Endothelial cell of umbilical vein (primary cell): ENCODE measurements around the gene SFT2D3. TPM values are rescaled to one million over a fixed set of nuclear protein-coding genes. Genes with fewer than 3 reads are reported as not detected.

Experiments used
- BruUV-seq: library from RNA; stranded (reverse); fragments of 400-500 nt; replicated peaks from 2 replicates; lab custom pipeline; 2021; lab: Mats Ljungman, UMichigan
- CTCF ChIA-PET: fragments of 300-600, 350-600 bp; sonication (Branson Sonifier 250); formaldehyde crosslinking; loops from one replicate; lab custom pipeline; 2021; ENCODE audit warnings: antibody characterized with exemption, inconsistent platforms; lab: Charles Lee
- POLR2A ChIA-PET: fragments of 300-600, 350-600 bp; sonication (Branson Sonifier 250); formaldehyde crosslinking; loops from one replicate; lab custom pipeline; 2021; ENCODE audit warnings: antibody characterized with exemption, inconsistent platforms; lab: Charles Lee
- DNase-seq: peaks from one replicate; pipeline ENCODE4 v3.0.0-alpha.2; 2011; ENCODE audit warnings: low read depth, low spot score
- FAIRE-seq: peaks from 2 replicates; lab custom pipeline; 2011; peaks lifted over from hg19 to GRCh38; lab: Jason Lieb, UNC
- H2AFZ ChIP-seq: 2 replicates; pipeline ENCODE4 v1.6.0; 2012; ENCODE audit warnings: low read depth, low read length, control low read depth, inconsistent platforms
- H3K27ac ChIP-seq: 2 replicates; pipeline ENCODE4 v1.5.1; 2011; ENCODE audit warnings: low read depth, mild to moderate bottlenecking, control low read depth, low read length, moderate library complexity; ENCODE audit not compliant: insufficient read depth
- H3K27me3 ChIP-seq, 2 experiments: 2 replicates each; pipeline versions ENCODE4 v1.6.0 to v1.6.1; 2011; ENCODE audit warnings: low read length in 2 of 2, mixed read lengths in 1 of 2; ENCODE audit not compliant: control insufficient read depth in 2 of 2, insufficient read depth in 2 of 2
- H3K36me3 ChIP-seq, 2 experiments: 2 replicates in 1 of 2; 3 replicates in 1 of 2; pipeline ENCODE4 v1.5.1; 2011; ENCODE audit warnings: low read length in 2 of 2, mild to moderate bottlenecking in 1 of 2, moderate library complexity in 1 of 2; ENCODE audit not compliant: control insufficient read depth in 2 of 2, insufficient read depth in 2 of 2; ENCODE audit errors: extremely low read depth in 1 of 2
- H3K4me1 ChIP-seq: 3 replicates; pipeline ENCODE4 v1.5.1; 2011; ENCODE audit warnings: mild to moderate bottlenecking, low read length; ENCODE audit not compliant: control insufficient read depth, insufficient read depth; ENCODE audit errors: extremely low read depth
- H3K4me2 ChIP-seq: 2 replicates; pipeline ENCODE4 v1.6.1; 2011; ENCODE audit warnings: low read length, control low read depth, mixed read lengths; ENCODE audit not compliant: insufficient read depth
- H3K4me3 ChIP-seq, 3 experiments: fragments of 200-600 bp in 1 of 3; sonication (generic), shearing (Covaris generic) in 1 of 3; replicated peaks in 1 of 3; 2 replicates each; pipeline ENCODE4 v1.5.1; 2011 to 2016; ENCODE audit warnings: control low read depth in 3 of 3, low read length in 3 of 3, mild to moderate bottlenecking in 2 of 3, inconsistent platforms in 1 of 3, low read depth in 1 of 3, moderate library complexity in 1 of 3; ENCODE audit not compliant: insufficient read depth in 1 of 3
- H3K79me2 ChIP-seq: 2 replicates; pipeline ENCODE4 v1.6.0; 2012; ENCODE audit warnings: low read length, inconsistent platforms; ENCODE audit not compliant: control insufficient read depth, insufficient read depth
- H3K9ac ChIP-seq: replicated peaks from 2 replicates; pipeline ENCODE3; 2011; ENCODE audit warnings: low read length, control low read depth; ENCODE audit not compliant: insufficient read depth; ENCODE audit errors: extremely low read depth
- H3K9me1 ChIP-seq: replicated peaks from 3 replicates; pipeline ENCODE4 v1.6.0; 2011; ENCODE audit warnings: mild to moderate bottlenecking, low read length; ENCODE audit not compliant: control insufficient read depth, insufficient read depth; ENCODE audit errors: extremely low read depth
- H3K9me3 ChIP-seq: replicated peaks from 2 replicates; pipeline ENCODE4 v1.5.1; 2012; ENCODE audit warnings: low read length, inconsistent platforms; ENCODE audit not compliant: control insufficient read depth, insufficient read depth
- H4K20me1 ChIP-seq: replicated peaks from 2 replicates; pipeline ENCODE3; 2011; ENCODE audit warnings: mild to moderate bottlenecking, low read length; ENCODE audit not compliant: control insufficient read depth, insufficient read depth; ENCODE audit errors: extremely low read depth
- CTCF ChIP-seq, 2 donors: IDR thresholded peaks; 1 replicate in 1 of 2; 2 replicates in 1 of 2; pipeline ENCODE4 v1.5.1; 2011; ENCODE audit warnings: low read length in 2 of 2, mild to moderate bottlenecking in 2 of 2, moderate library complexity in 2 of 2, control low read depth in 1 of 2, inconsistent platforms in 1 of 2, low read depth in 1 of 2; ENCODE audit not compliant: insufficient read depth in 1 of 2; ENCODE audit errors: extremely low read depth in 1 of 2
- EZH2 ChIP-seq: IDR thresholded peaks from 2 replicates; pipeline ENCODE4 v1.6.1; 2012; ENCODE audit warnings: borderline replicate concordance, low read depth, mild to moderate bottlenecking, moderate library complexity, low read length, inconsistent platforms; ENCODE audit not compliant: severe bottlenecking
- FOS ChIP-seq: IDR thresholded peaks from 2 replicates; pipeline ENCODE4 v1.6.1; 2011; ENCODE audit warnings: mild to moderate bottlenecking, low read length, moderate library complexity, borderline replicate concordance; ENCODE audit not compliant: insufficient read depth
- GATA2 ChIP-seq: IDR thresholded peaks from 2 replicates; pipeline ENCODE4 v1.7.0; 2011; ENCODE audit warnings: low read depth, mild to moderate bottlenecking, moderate library complexity, mixed read lengths, low read length; ENCODE audit not compliant: insufficient read length, insufficient read depth
- JUN ChIP-seq: IDR thresholded peaks from 2 replicates; pipeline ENCODE4 v1.6.1; 2011; ENCODE audit warnings: borderline replicate concordance, low read depth; ENCODE audit not compliant: insufficient read length, insufficient read depth
- MYC ChIP-seq: IDR thresholded peaks from one replicate; pipeline ENCODE4 v1.6.1; 2011; ENCODE audit warnings: mild to moderate bottlenecking, low read depth, low read length
- POLR2A ChIP-seq: IDR thresholded peaks from 2 replicates; pipeline ENCODE4 v1.6.1; 2012; ENCODE audit warnings: low read depth, mild to moderate bottlenecking, control low read depth, low read length
- POLR2AphosphoS5 ChIP-seq: IDR thresholded peaks from 2 replicates; pipeline ENCODE4 v1.6.1; 2012; ENCODE audit warnings: low read depth, mild to moderate bottlenecking, control low read depth, low read length, moderate library complexity; ENCODE audit not compliant: insufficient read depth
- dilution Hi-C: fragments of 300-500 bp; cut with MboI; formaldehyde crosslinking; loops from one replicate; pipeline ENCODE4 v1.15.0; 2019; ENCODE audit warnings: low sequenced_read_pairs; ENCODE audit not compliant: extremely low pct_ligation_motif_present
- intact Hi-C: fragments of 100-400 bp; cut with micrococcal nuclease; formaldehyde crosslinking; loops from one replicate; pipeline ENCODE4 v1.10.0; 2022
- polyA plus RNA-seq, 4 experiments: library from polyadenylated mRNA; depleted of rRNA in 3 of 4; stranded (reverse) in 3 of 4; unstranded in 1 of 4; fragments of >200 nt; gene quantifications; 2 replicates each; pipeline versions ENCODE4 v1.2.1 to v1.2.3, GENCODE V29; 2011 to 2012; ENCODE audit warnings: missing spikeins in 1 of 4
- total RNA-seq: library from RNA; stranded (reverse); gene quantifications from 2 replicates; pipeline ENCODE4 v1.2.3, GENCODE V29; 2021
- TF ChIP-seq, protein P1 (sequence below): IDR thresholded peaks from 2 replicates; pipeline ENCODE4 v1.6.1; 2011; ENCODE audit not compliant: insufficient read depth, insufficient read length

The SFT2D3 gene
- total and polyA plus RNA-seq, 2 donors (not counting 3 experiments of a cell fraction or from before 2014, with no cell fraction given) = 4.5 to 4.7 TPM

GRCh38 chr2:127671557-127672302 is 29.6 kb upstream of the SFT2D3 start:
- H3K4me1 ChIP-seq = peaks cover 18% of the 10 kb centered on the region
- H3K9me1 ChIP-seq = no peaks in the 10 kb centered on the region
- H3K9ac ChIP-seq = no peak overlapping the region
- H3K9me3 ChIP-seq = no peaks in the 10 kb centered on the region
- H3K27me3 ChIP-seq = no peaks in the 10 kb centered on the region
- POLR2A ChIA-PET = no interaction called here
- no peak for FAIRE-seq
- no peak for TF ChIP-seq JUN
- TF ChIP-seq MYC = no peak
- no peak for TF ChIP-seq CTCF (IDR thresholded peaks at IDR 0.05; ENCODE audit: extremely low read depth in 1 of 2, insufficient read depth in 1 of 2, low read depth in 1 of 2, low read length in 2 of 2)
- no peak for TF ChIP-seq EZH2
- no peak for TF ChIP-seq FOS
- TF ChIP-seq POLR2A = no peak
- TF ChIP-seq POLR2AphosphoS5 = no peak
- TF ChIP-seq GATA2 = no peak
- TF ChIP-seq, protein P1, sequence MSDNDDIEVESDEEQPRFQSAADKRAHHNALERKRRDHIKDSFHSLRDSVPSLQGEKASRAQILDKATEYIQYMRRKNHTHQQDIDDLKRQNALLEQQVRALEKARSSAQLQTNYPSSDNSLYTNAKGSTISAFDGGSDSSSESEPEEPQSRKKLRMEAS = no peak
- no peaks in the 10 kb centered on the region for H3K79me2 ChIP-seq
- no peaks in the 10 kb centered on the region for H4K20me1 ChIP-seq
- intact Hi-C loops (loop anchor here (1.0 kb wide), 1 partner anchor 7 kb away; no protein-coding TSS in a partner anchor), dilution Hi-C loops (no loop called here)
- BruUV-seq = no TSS peak
- H2AFZ ChIP-seq = no peak overlapping the region
- CTCF ChIA-PET = interaction anchor here (1.2 to 1.7 kb wide), 2 partner anchors 8 to 24 kb away, joined by 3 to 9 read pairs; no protein-coding TSS in a partner anchor
- H3K27ac ChIP-seq = no peak overlapping the region
- H3K4me2 ChIP-seq = no peak overlapping the region
- H3K4me3 ChIP-seq = no peak overlapping the region
- H3K36me3 ChIP-seq = no peaks in the 10 kb centered on the region
- DNase-seq = no peak
